Fibroblast of lung (primary cell): ENCODE results near the gene GDPD4.

Experiments
- CTCF ChIP-seq, 2 donors: IDR thresholded peaks in 1 of 2; conservative IDR thresholded peaks in 1 of 2; 1 replicate in 1 of 2; 2 replicates in 1 of 2; pipeline ENCODE4 v1.5.1; 2011 to 2012; ENCODE audit warnings: low read length in 2 of 2, control low read depth in 1 of 2, inconsistent platforms in 1 of 2, low read depth in 1 of 2, mild to moderate bottlenecking in 1 of 2
- EZH2 ChIP-seq: IDR thresholded peaks from 2 replicates; pipeline ENCODE4 v1.5.1; 2012; ENCODE audit warnings: low read length, control low read depth, mild to moderate bottlenecking; ENCODE audit errors: missing control alignments

- no peak for TF ChIP-seq CTCF (conservative IDR thresholded peaks at IDR 0.05 in 1 of 2, IDR thresholded peaks at IDR 0.05 in 1 of 2; ENCODE audit: low read depth in 1 of 2, low read length in 2 of 2)
- TF ChIP-seq EZH2, result no peak
These were observed 64.6 kb downstream of the GDPD4 start for GRCh38 chr11:77236901-77237300.
